SK-N-SH treated with all-trans-retinoic acid at 6 μM for 48 hours (cell line): ENCODE data around the gene HYAL3.

ENCODE experiments used
- ARNTL ChIP-seq: fragments of 450-650 bp; formaldehyde crosslinking; IDR thresholded peaks from 2 replicates; pipeline ENCODE4 v1.5.0; 2020; ENCODE audit warnings: low read depth, mild to moderate bottlenecking, moderate library complexity, borderline replicate concordance
- CREB5 ChIP-seq: fragments of 250-450 bp; sonication (Bioruptor Pico); IDR thresholded peaks from 2 replicates; pipeline ENCODE4 v1.5.1; 2020; ENCODE audit warnings: low read depth, mild to moderate bottlenecking, moderate library complexity
- GLIS3 ChIP-seq: fragments of 250-450 bp; sonication (Bioruptor Pico); IDR thresholded peaks from 2 replicates; pipeline ENCODE4 v1.5.0; 2020; ENCODE audit warnings: mild to moderate bottlenecking, moderate library complexity
- ISL1 ChIP-seq: fragments of 250-450 bp; sonication (Bioruptor Pico); IDR thresholded peaks from 2 replicates; pipeline ENCODE4 v2.1.2; 2022; ENCODE audit warnings: mild to moderate bottlenecking, moderate library complexity
- OSR1 ChIP-seq: fragments of 250-450 bp; sonication (Bioruptor Pico); IDR thresholded peaks from 2 replicates; pipeline ENCODE4 v1.8.0; 2022; ENCODE audit warnings: moderate library complexity, mild to moderate bottlenecking, inconsistent platforms
- PATZ1 ChIP-seq: fragments of 250-450 bp; sonication (Bioruptor Pico); IDR thresholded peaks from 2 replicates; pipeline ENCODE4 v1.8.0; 2020; ENCODE audit warnings: mild to moderate bottlenecking, moderate library complexity, borderline replicate concordance
- RARB ChIP-seq: fragments of 250-450 bp; sonication (Bioruptor Pico); IDR thresholded peaks from 2 replicates; pipeline ENCODE4 v1.8.0; 2021; ENCODE audit warnings: mild to moderate bottlenecking, moderate library complexity
- SNAI2 ChIP-seq: fragments of 250-450 bp; sonication (Bioruptor Pico); IDR thresholded peaks from 2 replicates; pipeline ENCODE4 v1.5.0; 2020; ENCODE audit warnings: mild to moderate bottlenecking, moderate library complexity
- TSHZ2 ChIP-seq: fragments of 250-450 bp; sonication (Bioruptor Pico); IDR thresholded peaks from 2 replicates; pipeline ENCODE4 v1.5.0; 2020; ENCODE audit warnings: mild to moderate bottlenecking, moderate library complexity
- ZC3H10 ChIP-seq: fragments of 250-450 bp; sonication (Bioruptor Pico); IDR thresholded peaks from 2 replicates; pipeline ENCODE4 v1.5.1; 2021; ENCODE audit warnings: mild to moderate bottlenecking, moderate library complexity
- ZFP30 ChIP-seq: fragments of 450-650 bp; formaldehyde crosslinking; IDR thresholded peaks from 2 replicates; pipeline ENCODE4 v1.5.0; 2022; ENCODE audit warnings: mild to moderate bottlenecking, moderate library complexity
- ZNF565 ChIP-seq: fragments of 450-650 bp; formaldehyde crosslinking; conservative IDR thresholded peaks from 2 replicates; pipeline ENCODE4 v1.5.0; 2020; ENCODE audit warnings: low read depth, mild to moderate bottlenecking, moderate library complexity

- no peak for TF ChIP-seq CREB5
- TF ChIP-seq PATZ1 = no peak
- TF ChIP-seq ARNTL (CRISPR knock-in tag) = no peak
- TF ChIP-seq ZFP30 (CRISPR knock-in tag) = no peak
- no peak for TF ChIP-seq ZNF565
- no peak for TF ChIP-seq SNAI2 (CRISPR knock-in tag)
- TF ChIP-seq TSHZ2 (CRISPR knock-in tag) = no peak
- no peak for TF ChIP-seq ZC3H10 (CRISPR knock-in tag)
- no peak for TF ChIP-seq ISL1 (CRISPR knock-in tag)
- no peak for TF ChIP-seq RARB
- no peak for TF ChIP-seq OSR1
- TF ChIP-seq GLIS3 (CRISPR knock-in tag) = no peak
These were observed 34.6 kb upstream of the HYAL3 start for GRCh38 chr3:50333744-50334328.
